BLaER1 treated with 17β-estradiol and CSF1 and Interleukin-3, amounts not matched to agents 10 nM and 100 nM (cell line): ENCODE measurements around the gene RNF208.
A peak's percentile ranks its signal among the peaks of the same experiment; 100 is the strongest.

Source experiments
- H3K27ac ChIP-seq, 11 experiments: shearing (Covaris generic); formaldehyde crosslinking; 2 replicates each; pipeline ENCODE4 v1.8.1; 2022
- H3K27me3 ChIP-seq, 11 experiments: shearing (Covaris generic); formaldehyde crosslinking; 2 replicates each; pipeline ENCODE4 v1.8.1; 2022
- H3K36me3 ChIP-seq, 11 experiments: shearing (Covaris generic); formaldehyde crosslinking; 2 replicates each; pipeline ENCODE4 v1.8.1; 2022
- H3K4me1 ChIP-seq, 10 experiments: shearing (Covaris generic); formaldehyde crosslinking; 2 replicates each; pipeline ENCODE4 v1.8.1; 2022
- H3K4me2 ChIP-seq, 11 experiments: shearing (Covaris generic); formaldehyde crosslinking; 2 replicates each; pipeline ENCODE4 v1.8.1; 2022
- H3K4me3 ChIP-seq, 10 experiments: shearing (Covaris generic); formaldehyde crosslinking; 2 replicates each; pipeline ENCODE4 v1.8.1; 2022
- H3K9ac ChIP-seq, 11 experiments: shearing (Covaris generic); formaldehyde crosslinking; 2 replicates each; pipeline ENCODE4 v1.8.1; 2022
- H3K9me3 ChIP-seq, 11 experiments: shearing (Covaris generic); formaldehyde crosslinking; replicated peaks in 1 of 11; 2 replicates each; pipeline ENCODE4 v1.8.1; 2022
- H4K20me1 ChIP-seq, 11 experiments: shearing (Covaris generic); formaldehyde crosslinking; 2 replicates each; pipeline ENCODE4 v1.8.1; 2022
- Cebpa-rat ChIP-seq, 11 experiments: shearing (Covaris generic); IDR thresholded peaks; 2 replicates each; pipeline ENCODE4 v1.8.1; 2022

RNF208 gene

GRCh38 chr9:137216188-137216965 lies 5.7 kb downstream of the RNF208 start:
- peak overlapping the region in 5 of 10 experiments; percentile 32 to 52 (median 37); a peak in 5 of 20 replicates for H3K4me3 ChIP-seq
- H3K27ac ChIP-seq, result peak overlapping the region in 1 of 11 experiments; percentile 49; a peak in 2 of 22 replicates
- peaks cover 0 to 83% (median 14%) of the 10 kb centered on the region in 11 experiments; a peak in 12 of 22 replicates for H4K20me1 ChIP-seq
- peaks cover 20 to 77% (median 50%) of the 10 kb centered on the region in 11 experiments; a peak in 20 of 22 replicates for H3K36me3 ChIP-seq
- peak overlapping the region in 10 of 11 experiments; percentile 42 to 74 (median 54); a peak in 13 of 22 replicates for H3K9ac ChIP-seq
- no peaks in the 10 kb centered on the region for H3K9me3 ChIP-seq
- no peaks in the 10 kb centered on the region for H3K27me3 ChIP-seq
- no peak for TF ChIP-seq Cebpa-rat (IDR thresholded peaks at IDR 0.05)
- H3K4me1 ChIP-seq, result peaks cover 23 to 53% (median 34%) of the 10 kb centered on the region in 10 experiments
- H3K4me2 ChIP-seq, result peak overlapping the region; percentile 42 to 96 (median 68)

- Histone ChIP-seq H3K36me3 (peaks cover 20 to 86% (median 50%) of the 10 kb centered on the region in 11 experiments; a peak in 20 of 22 replicates), H3K4me3 (no peak overlapping the region)
- TF ChIP-seq Cebpa-rat (IDR thresholded peaks at IDR 0.05), result no peak
Measured at GRCh38 chr9:137215196-137215986, 6.6 kb downstream of the RNF208 start.

GRCh38 chr9:137214620-137215019 lies 7.4 kb downstream of the RNF208 start:
- Histone ChIP-seq H3K27me3 (no peaks in the 10 kb centered on the region), H3K9ac (no peak overlapping the region), H3K4me3 (no peak overlapping the region), H3K4me1 (peaks cover 25 to 43% (median 37%) of the 10 kb centered on the region in 10 experiments), H4K20me1 (peaks cover 0 to 88% (median 15%) of the 10 kb centered on the region in 11 experiments; a peak in 13 of 22 replicates), H3K36me3 (peaks cover 21 to 90% (median 46%) of the 10 kb centered on the region in 11 experiments; a peak in 21 of 22 replicates), H3K27ac (no peak overlapping the region), H3K9me3 (no peaks in the 10 kb centered on the region), H3K4me2 (no peak overlapping the region)
- TF ChIP-seq Cebpa-rat (IDR thresholded peaks at IDR 0.05), result no peak

More at GRCh38 chr9:137215196-137215986, 6.6 kb downstream of the RNF208 start:
- H3K4me2 ChIP-seq, result peak overlapping the region in 2 of 11 experiments; percentile 85 to 96; a peak in 2 of 22 replicates
- peaks cover 22 to 48% (median 32%) of the 10 kb centered on the region in 10 experiments for H3K4me1 ChIP-seq
- no peak overlapping the region for H3K27ac ChIP-seq
- H3K9me3 ChIP-seq, result no peaks in the 10 kb centered on the region
- peak overlapping the region in 5 of 11 experiments; percentile 4 to 64 (median 44); a peak in 3 of 22 replicates for H3K9ac ChIP-seq
- H3K27me3 ChIP-seq, result no peaks in the 10 kb centered on the region
- H4K20me1 ChIP-seq, result peaks cover 0 to 89% (median 15%) of the 10 kb centered on the region in 11 experiments; a peak in 13 of 22 replicates

- H3K27me3 ChIP-seq, result no peaks in the 10 kb centered on the region
- H3K4me1 ChIP-seq, result peaks cover 26 to 40% (median 31%) of the 10 kb centered on the region in 10 experiments
- 0 out of 22 replicates have a peak overlapping the region, but pooled peaks of 1 of the 11 experiments have one; percentile 8 for H3K9ac ChIP-seq
- H3K27ac ChIP-seq, result no peak overlapping the region
- H3K4me3 ChIP-seq, result no peak overlapping the region
- no peaks in the 10 kb centered on the region for H3K9me3 ChIP-seq
- TF ChIP-seq Cebpa-rat (IDR thresholded peaks at IDR 0.05), result no peak
- H3K4me2 ChIP-seq, result no peak overlapping the region
- H4K20me1 ChIP-seq, result peaks cover 0 to 88% (median 15%) of the 10 kb centered on the region in 11 experiments; a peak in 13 of 22 replicates
- H3K36me3 ChIP-seq, result peaks cover 28 to 95% (median 54%) of the 10 kb centered on the region in 11 experiments; a peak in 21 of 22 replicates
Measured at GRCh38 chr9:137213160-137214060, 8.6 kb downstream of the RNF208 start.

- no peak overlapping the region for H3K4me2 ChIP-seq
- peaks cover 0 to 79% (median 15%) of the 10 kb centered on the region in 11 experiments; a peak in 13 of 22 replicates for H4K20me1 ChIP-seq
- no peak overlapping the region for H3K27ac ChIP-seq
- no peak overlapping the region for H3K4me3 ChIP-seq
- H3K4me1 ChIP-seq, result peaks cover 20 to 32% (median 23%) of the 10 kb centered on the region in 10 experiments
- no peak for TF ChIP-seq Cebpa-rat (IDR thresholded peaks at IDR 0.05)
- H3K36me3 ChIP-seq, result peaks cover 32 to 92% (median 56%) of the 10 kb centered on the region in 11 experiments; a peak in 21 of 22 replicates
- H3K27me3 ChIP-seq, result no peaks in the 10 kb centered on the region
- peak overlapping the region in 2 of 11 experiments; percentile 30 to 50; a peak in 2 of 22 replicates for H3K9ac ChIP-seq
- H3K9me3 ChIP-seq, result no peaks in the 10 kb centered on the region
Measured at GRCh38 chr9:137212520-137212919, 9.5 kb downstream of the RNF208 start.

- TF ChIP-seq Cebpa-rat (IDR thresholded peaks at IDR 0.05), result no peak
- H3K9ac ChIP-seq, result peak overlapping the region in 2 of 11 experiments; percentile 13 to 30; a peak in 3 of 22 replicates
- H3K27me3 ChIP-seq, result no peaks in the 10 kb centered on the region
- H4K20me1 ChIP-seq, result peaks cover 0 to 69% (median 13%) of the 10 kb centered on the region in 11 experiments; a peak in 10 of 22 replicates
- no peak overlapping the region for H3K4me3 ChIP-seq
- peaks cover 38 to 96% (median 60%) of the 10 kb centered on the region in 11 experiments; a peak in 21 of 22 replicates for H3K36me3 ChIP-seq
- H3K4me1 ChIP-seq, result peaks cover 20 to 32% (median 23%) of the 10 kb centered on the region in 10 experiments
- H3K27ac ChIP-seq, result no peak overlapping the region
- no peaks in the 10 kb centered on the region for H3K9me3 ChIP-seq
- no peak overlapping the region for H3K4me2 ChIP-seq
Measured at GRCh38 chr9:137211532-137211931, 10.5 kb downstream of the RNF208 start.

- Histone ChIP-seq H3K4me2 (peak overlapping the region; percentile 89 to 100 (median 99)), H3K27me3 (no peaks in the 10 kb centered on the region), H3K9me3 (no peaks in the 10 kb centered on the region), H3K9ac (peak overlapping the region; percentile 84 to 97 (median 92); a peak in 21 of 22 replicates), H3K4me3 (peak overlapping the region; percentile 77 to 100 (median 92)), H4K20me1 (peaks cover 0 to 48% (median 19%) of the 10 kb centered on the region in 11 experiments; a peak in 12 of 22 replicates), H3K36me3 (peaks cover 10 to 46% (median 27%) of the 10 kb centered on the region in 11 experiments; a peak in 16 of 22 replicates), H3K27ac (peak overlapping the region in 8 of 11 experiments; percentile 76 to 92 (median 90); a peak in 11 of 22 replicates), H3K4me1 (peaks cover 48 to 67% (median 57%) of the 10 kb centered on the region in 10 experiments)
- TF ChIP-seq Cebpa-rat (IDR thresholded peaks at IDR 0.05), result no peak
Measured at GRCh38 chr9:137206602-137207001, 15.4 kb downstream of the RNF208 start.
